Keratinocyte (primary cell): ENCODE data around the gene CTXN2. TPM values are rescaled to one million over a fixed set of nuclear protein-coding genes. Genes with fewer than 3 reads are reported as not detected.

Experiments used
- DNase-seq: peaks from one replicate; pipeline ENCODE4 v3.0.0-alpha.2; 2011; ENCODE audit warnings: low read depth, missing footprints, low spot score
- FAIRE-seq: peaks from 2 replicates; lab custom pipeline; 2011; peaks lifted over from hg19 to GRCh38; lab: Jason Lieb, UNC
- H2AFZ ChIP-seq: 2 replicates; pipeline ENCODE4 v1.6.0; 2012; ENCODE audit warnings: low read length, control low read depth, inconsistent platforms; ENCODE audit not compliant: control insufficient read depth
- H3K27ac ChIP-seq: 2 replicates; pipeline ENCODE4 v1.5.1; 2011; ENCODE audit warnings: low read length; ENCODE audit not compliant: control insufficient read depth, insufficient read depth
- H3K27me3 ChIP-seq: 3 replicates; pipeline ENCODE4 v1.6.0; 2011; ENCODE audit warnings: low read length; ENCODE audit not compliant: control insufficient read depth, insufficient read depth; ENCODE audit errors: extremely low read depth
- H3K36me3 ChIP-seq, 2 experiments: 2 replicates in 1 of 2; 3 replicates in 1 of 2; pipeline ENCODE4 v1.5.1; 2011; ENCODE audit warnings: low read length in 2 of 2, mild to moderate bottlenecking in 1 of 2; ENCODE audit not compliant: control insufficient read depth in 2 of 2, insufficient read depth in 2 of 2; ENCODE audit errors: extremely low read depth in 1 of 2
- H3K4me1 ChIP-seq: 3 replicates; pipeline ENCODE4 v1.5.1; 2011; ENCODE audit warnings: low read length; ENCODE audit not compliant: control insufficient read depth, insufficient read depth; ENCODE audit errors: extremely low read depth
- H3K4me2 ChIP-seq: 3 replicates; pipeline ENCODE4 v1.6.0; 2011; ENCODE audit warnings: low read depth, low read length; ENCODE audit not compliant: control insufficient read depth, insufficient read depth; ENCODE audit errors: extremely low read depth
- H3K4me3 ChIP-seq, 3 experiments: fragments of 200-600 bp in 1 of 3; sonication (generic) in 1 of 3; 2 replicates in 2 of 3; 3 replicates in 1 of 3; pipeline ENCODE4 v1.5.1; 2011 to 2016; ENCODE audit warnings: low read length in 3 of 3, mild to moderate bottlenecking in 3 of 3, control low read depth in 2 of 3, inconsistent platforms in 1 of 3, low read depth in 1 of 3, mixed read lengths in 1 of 3, mixed run types in 1 of 3, moderate library complexity in 1 of 3; ENCODE audit not compliant: control insufficient read depth in 2 of 3, insufficient read depth in 2 of 3; ENCODE audit errors: extremely low read depth in 1 of 3
- H3K79me2 ChIP-seq: 2 replicates; pipeline ENCODE4 v1.6.0; 2012; ENCODE audit warnings: low read length; ENCODE audit not compliant: control insufficient read depth, insufficient read depth
- H3K9ac ChIP-seq: 3 replicates; pipeline ENCODE4 v1.6.0; 2011; ENCODE audit warnings: low read length; ENCODE audit not compliant: control insufficient read depth, insufficient read depth; ENCODE audit errors: extremely low read depth
- H3K9me1 ChIP-seq: 3 replicates; pipeline ENCODE4 v1.6.0; 2011; ENCODE audit warnings: low read length; ENCODE audit not compliant: control insufficient read depth, insufficient read depth; ENCODE audit errors: extremely low read depth
- H3K9me3 ChIP-seq: 2 replicates; pipeline ENCODE4 v1.5.1; 2012; ENCODE audit warnings: low read depth, low read length; ENCODE audit not compliant: control insufficient read depth
- H4K20me1 ChIP-seq: 3 replicates; pipeline ENCODE4 v1.6.0; 2011; ENCODE audit warnings: low read length; ENCODE audit not compliant: control insufficient read depth, insufficient read depth; ENCODE audit errors: extremely low read depth
- EZH2 ChIP-seq: IDR thresholded peaks from one replicate; pipeline ENCODE4 v1.6.1; 2012; ENCODE audit warnings: inconsistent platforms, mild to moderate bottlenecking, low read length, moderate library complexity
- dilution Hi-C: fragments of 300-500 bp; cut with MboI; formaldehyde crosslinking; loops from one replicate; pipeline ENCODE4 v1.7.0; 2020; ENCODE audit warnings: low sequenced_read_pairs; ENCODE audit not compliant: extremely low pct_ligation_motif_present
- polyA plus RNA-seq, 5 experiments: library from polyadenylated mRNA; depleted of rRNA in 3 of 5; stranded (reverse) in 3 of 5; stranded (forward) in 1 of 5; unstranded in 1 of 5; fragments of >200 nt; gene quantifications; 1 replicate in 1 of 5; 2 replicates in 3 of 5; 3 replicates in 1 of 5; pipeline versions ENCODE4 v1.2.1 to v1.2.3, GENCODE V29; 2011 to 2012; ENCODE audit warnings: missing spikeins in 2 of 5, low read depth in 1 of 5, low replicate concordance in 1 of 5
- TF ChIP-seq, protein P1 (sequence below), 3 experiments: IDR thresholded peaks in 1 of 3; conservative IDR thresholded peaks in 1 of 3; optimal IDR thresholded peaks in 1 of 3; 2 replicates in 2 of 3; 3 replicates in 1 of 3; pipeline versions ENCODE3 to v1.5.1; 2011; ENCODE audit warnings: low read length in 3 of 3, mild to moderate bottlenecking in 3 of 3, moderate library complexity in 2 of 3, control low read depth in 1 of 3, inconsistent platforms in 1 of 3; ENCODE audit not compliant: insufficient read depth in 2 of 3; ENCODE audit errors: extremely low read depth in 1 of 3

The CTXN2 gene
- polyA plus RNA-seq, 1 donor (not counting 4 experiments of a cell fraction or from before 2014, with no cell fraction given) = not detected

GRCh38 chr15:48144889-48145288 lies 46.6 kb upstream of the CTXN2 start:
- Histone ChIP-seq H3K4me3 (no peak overlapping the region), H3K9ac (no peak overlapping the region), H3K9me1 (no peaks in the 10 kb centered on the region), H4K20me1 (no peaks in the 10 kb centered on the region), H2AFZ (no peak overlapping the region), H3K27me3 (no peaks in the 10 kb centered on the region), H3K36me3 (no peaks in the 10 kb centered on the region), H3K9me3 (peaks cover 2% of the 10 kb centered on the region), H3K4me2 (peak overlapping the region; percentile 91), H3K79me2 (no peaks in the 10 kb centered on the region), H3K27ac (peak overlapping the region; percentile 10), H3K4me1 (peaks cover 29% of the 10 kb centered on the region)
- TF ChIP-seq, protein P1, sequence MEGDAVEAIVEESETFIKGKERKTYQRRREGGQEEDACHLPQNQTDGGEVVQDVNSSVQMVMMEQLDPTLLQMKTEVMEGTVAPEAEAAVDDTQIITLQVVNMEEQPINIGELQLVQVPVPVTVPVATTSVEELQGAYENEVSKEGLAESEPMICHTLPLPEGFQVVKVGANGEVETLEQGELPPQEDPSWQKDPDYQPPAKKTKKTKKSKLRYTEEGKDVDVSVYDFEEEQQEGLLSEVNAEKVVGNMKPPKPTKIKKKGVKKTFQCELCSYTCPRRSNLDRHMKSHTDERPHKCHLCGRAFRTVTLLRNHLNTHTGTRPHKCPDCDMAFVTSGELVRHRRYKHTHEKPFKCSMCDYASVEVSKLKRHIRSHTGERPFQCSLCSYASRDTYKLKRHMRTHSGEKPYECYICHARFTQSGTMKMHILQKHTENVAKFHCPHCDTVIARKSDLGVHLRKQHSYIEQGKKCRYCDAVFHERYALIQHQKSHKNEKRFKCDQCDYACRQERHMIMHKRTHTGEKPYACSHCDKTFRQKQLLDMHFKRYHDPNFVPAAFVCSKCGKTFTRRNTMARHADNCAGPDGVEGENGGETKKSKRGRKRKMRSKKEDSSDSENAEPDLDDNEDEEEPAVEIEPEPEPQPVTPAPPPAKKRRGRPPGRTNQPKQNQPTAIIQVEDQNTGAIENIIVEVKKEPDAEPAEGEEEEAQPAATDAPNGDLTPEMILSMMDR (optimal IDR thresholded peaks at IDR 0.05 in 1 of 3, IDR thresholded peaks at IDR 0.05 in 1 of 3, conservative IDR thresholded peaks at IDR 0.05 in 1 of 3; ENCODE audit: extremely low read depth in 1 of 3, insufficient read depth in 2 of 3, low read length in 3 of 3) = no peak
- no peak for TF ChIP-seq EZH2
- FAIRE-seq = no peak
- dilution Hi-C loops = no loop called here
- no peak for DNase-seq

- Histone ChIP-seq H3K9me1 (no peaks in the 10 kb centered on the region), H3K4me1 (peaks cover 37% of the 10 kb centered on the region), H3K79me2 (no peaks in the 10 kb centered on the region), H4K20me1 (no peaks in the 10 kb centered on the region), H2AFZ (no peak overlapping the region), H3K4me3 (no peak overlapping the region), H3K4me2 (no peak overlapping the region), H3K9ac (no peak overlapping the region), H3K27ac (no peak overlapping the region), H3K27me3 (no peaks in the 10 kb centered on the region), H3K36me3 (no peaks in the 10 kb centered on the region), H3K9me3 (peaks cover 2% of the 10 kb centered on the region)
- FAIRE-seq = no peak
- dilution Hi-C loops = no loop called here
- TF ChIP-seq, protein P1 (optimal IDR thresholded peaks at IDR 0.05 in 1 of 3, IDR thresholded peaks at IDR 0.05 in 1 of 3, conservative IDR thresholded peaks at IDR 0.05 in 1 of 3; ENCODE audit: extremely low read depth in 1 of 3, insufficient read depth in 2 of 3, low read length in 3 of 3) = no peak
- TF ChIP-seq EZH2 = no peak
- no peak for DNase-seq
Observed at GRCh38 chr15:48145923-48146322, 45.5 kb upstream of the CTXN2 start.
